Upper lobe of left lung (tissue), 4 donors: ENCODE measurements around the gene NPC1L1.

Source experiments
- POLR2A ChIP-seq, 4 donors: fragments of 450-650 bp; IDR thresholded peaks; one replicate each; pipeline ENCODE4 v1.5.1; 2016 to 2017; ENCODE audit warnings: antibody characterized with exemption in 4 of 4, mild to moderate bottlenecking in 2 of 4
- POLR2AphosphoS5 ChIP-seq, 2 donors: sonication (generic); formaldehyde crosslinking; IDR thresholded peaks; one replicate each; pipeline ENCODE4 v1.5.1; 2017; ENCODE audit warnings: antibody characterized with exemption in 2 of 2
- TF ChIP-seq, protein P1 (sequence below), 6 experiments: fragments of 450-650 bp in 4 of 6; fragments of 200-600 bp in 2 of 6; sonication (generic) in 2 of 6; IDR thresholded peaks; one replicate each; pipeline ENCODE4 v1.5.1; 2016 to 2019; ENCODE audit warnings: antibody characterized with exemption in 6 of 6

DNA sequence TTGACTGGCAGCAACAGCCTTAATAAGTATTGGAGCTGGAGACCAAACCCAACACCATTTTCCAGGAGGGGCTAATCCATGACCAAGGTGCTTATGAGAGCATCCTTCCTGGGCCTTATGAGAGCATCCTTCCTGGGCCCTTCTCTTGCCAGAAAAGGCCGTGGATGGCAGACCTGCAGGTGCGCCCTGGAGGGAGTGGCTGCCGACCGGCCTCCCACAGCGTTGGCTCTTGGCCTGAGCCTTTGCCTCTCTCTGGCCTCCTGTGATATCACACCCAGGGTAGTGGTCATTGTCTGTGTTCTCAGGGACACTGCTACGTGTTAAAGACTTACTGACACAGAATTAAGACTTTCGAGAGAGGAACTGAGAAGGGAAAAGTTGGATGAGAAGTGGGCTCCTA is 28.4 kb downstream of the NPC1L1 start:
- TF ChIP-seq, protein P1, sequence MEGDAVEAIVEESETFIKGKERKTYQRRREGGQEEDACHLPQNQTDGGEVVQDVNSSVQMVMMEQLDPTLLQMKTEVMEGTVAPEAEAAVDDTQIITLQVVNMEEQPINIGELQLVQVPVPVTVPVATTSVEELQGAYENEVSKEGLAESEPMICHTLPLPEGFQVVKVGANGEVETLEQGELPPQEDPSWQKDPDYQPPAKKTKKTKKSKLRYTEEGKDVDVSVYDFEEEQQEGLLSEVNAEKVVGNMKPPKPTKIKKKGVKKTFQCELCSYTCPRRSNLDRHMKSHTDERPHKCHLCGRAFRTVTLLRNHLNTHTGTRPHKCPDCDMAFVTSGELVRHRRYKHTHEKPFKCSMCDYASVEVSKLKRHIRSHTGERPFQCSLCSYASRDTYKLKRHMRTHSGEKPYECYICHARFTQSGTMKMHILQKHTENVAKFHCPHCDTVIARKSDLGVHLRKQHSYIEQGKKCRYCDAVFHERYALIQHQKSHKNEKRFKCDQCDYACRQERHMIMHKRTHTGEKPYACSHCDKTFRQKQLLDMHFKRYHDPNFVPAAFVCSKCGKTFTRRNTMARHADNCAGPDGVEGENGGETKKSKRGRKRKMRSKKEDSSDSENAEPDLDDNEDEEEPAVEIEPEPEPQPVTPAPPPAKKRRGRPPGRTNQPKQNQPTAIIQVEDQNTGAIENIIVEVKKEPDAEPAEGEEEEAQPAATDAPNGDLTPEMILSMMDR (IDR thresholded peaks at IDR 0.05): no peak
- no peak for TF ChIP-seq POLR2A (IDR thresholded peaks at IDR 0.05)
- no peak for TF ChIP-seq POLR2AphosphoS5 (IDR thresholded peaks at IDR 0.05)
